PC-9 (cell line): Measurements from ENCODE around the gene RICTOR. TPM values are rescaled to one million over a fixed set of nuclear protein-coding genes. Genes with fewer than 3 reads are reported as not detected.

ENCODE experiments used
- BruUV-seq: library from RNA; stranded (reverse); fragments of 400-500 nt; replicated peaks from 2 replicates; lab custom pipeline; 2021; lab: Mats Ljungman, UMichigan
- CTCF ChIA-PET: fragments of 300-600 bp; sonication (Branson Sonifier 250); formaldehyde crosslinking; loops from one replicate; lab custom pipeline; 2022; ENCODE audit warnings: antibody characterized with exemption; lab: Charles Lee
- POLR2A ChIA-PET: fragments of 300-600 bp; sonication (Branson Sonifier 250); formaldehyde crosslinking; loops from one replicate; lab custom pipeline; 2022; ENCODE audit warnings: antibody characterized with exemption; ENCODE audit not compliant: unreplicated experiment; lab: Charles Lee
- DNase-seq, 2 experiments: peaks; one replicate each; pipeline versions ENCODE4 v3.0.0 to v3.0.0-alpha.2; 2015 to 2022; ENCODE audit warnings: mixed read lengths in 1 of 2
- H2AFZ ChIP-seq: fragments of 200-600 bp; sonication (generic); 2 replicates; pipeline ENCODE4 v1.8.1; 2017; ENCODE audit warnings: antibody characterized with exemption
- H3F3A ChIP-seq: fragments of 200-600 bp; sonication (generic); 2 replicates; pipeline ENCODE4 v1.8.1; 2017; ENCODE audit warnings: antibody characterized with exemption, mild to moderate bottlenecking, low read depth; ENCODE audit not compliant: insufficient read depth
- H3K27ac ChIP-seq: fragments of 200-600 bp; sonication (generic); 2 replicates; pipeline ENCODE4 v1.6.1; 2016; ENCODE audit warnings: mixed run types
- H3K27me3 ChIP-seq: fragments of 200-600 bp; sonication (generic); 2 replicates; pipeline ENCODE4 v1.6.1; 2016; ENCODE audit warnings: low read depth, mixed run types; ENCODE audit not compliant: insufficient read depth
- H3K36me3 ChIP-seq: fragments of 200-600 bp; sonication (generic); 2 replicates; pipeline ENCODE4 v1.6.1; 2016; ENCODE audit warnings: low read depth, mixed run types
- H3K4me1 ChIP-seq: fragments of 200-600 bp; sonication (generic); replicated peaks from 2 replicates; pipeline ENCODE4 v1.6.1; 2016; ENCODE audit warnings: mixed run types; ENCODE audit not compliant: insufficient read depth
- H3K4me2 ChIP-seq: fragments of 200-600 bp; sonication (generic); 2 replicates; pipeline ENCODE4 v1.6.1; 2017; ENCODE audit warnings: mixed run types
- H3K4me3 ChIP-seq: fragments of 200-600 bp; sonication (generic); 2 replicates; pipeline ENCODE4 v1.6.1; 2016; ENCODE audit warnings: mixed run types
- H3K79me2 ChIP-seq: fragments of 200-600 bp; sonication (generic); 2 replicates; pipeline ENCODE4 v1.6.1; 2017; ENCODE audit warnings: low read depth, mixed run types
- H3K9me2 ChIP-seq: fragments of 200-600 bp; sonication (generic); 2 replicates; pipeline ENCODE4 v1.8.1; 2017; ENCODE audit warnings: mild to moderate bottlenecking; ENCODE audit not compliant: insufficient read depth
- H3K9me3 ChIP-seq: fragments of 200-600 bp; sonication (generic); 2 replicates; pipeline ENCODE4 v1.8.1; 2016; ENCODE audit warnings: low read depth; ENCODE audit not compliant: insufficient read depth
- H4K20me1 ChIP-seq: fragments of 200-600 bp; sonication (generic); 2 replicates; pipeline ENCODE4 v1.8.1; 2017; ENCODE audit not compliant: insufficient read depth
- CTCF ChIP-seq: fragments of 200-600 bp; sonication (generic); conservative IDR thresholded peaks from 2 replicates; pipeline ENCODE4 v1.6.1; 2017; ENCODE audit warnings: mixed run types, antibody characterized with exemption, mild to moderate bottlenecking, moderate library complexity
- EZH2 ChIP-seq: fragments of 200-600 bp; sonication (generic); IDR thresholded peaks from 2 replicates; pipeline ENCODE4 v1.8.0; 2017; ENCODE audit warnings: antibody characterized with exemption, low read depth
- intact Hi-C: fragments of 100-400 bp; cut with micrococcal nuclease; formaldehyde crosslinking; loops from one replicate; pipeline ENCODE4 v1.10.0; 2022; ENCODE audit not compliant: unreplicated experiment
- total RNA-seq: library from RNA; stranded (reverse); gene quantifications from 2 replicates; pipeline ENCODE4 v1.2.3, GENCODE V29; 2021

RICTOR gene
- total RNA-seq, 1 experiment from 2014 or later = 103 TPM

GRCh38 chr5:38926121-38926520 is 148.1 kb downstream of the RICTOR start:
- Histone ChIP-seq H3K9me3 (no peaks in the 10 kb centered on the region), H2AFZ (no peak overlapping the region), H3K27ac (no peak overlapping the region), H3K4me1 (no peaks in the 10 kb centered on the region), H3F3A (0 out of 2 replicates have a peak, but pooled peaks cover under 1% of the 10 kb centered on the region), H3K79me2 (no peaks in the 10 kb centered on the region), H3K9me2 (no peaks in the 10 kb centered on the region), H3K4me2 (no peak overlapping the region), H3K4me3 (no peak overlapping the region), H3K36me3 (peaks cover 40% of the 10 kb centered on the region), H3K27me3 (no peaks in the 10 kb centered on the region), H4K20me1 (no peaks in the 10 kb centered on the region)
- TF ChIP-seq CTCF (no peak), EZH2 (no peak)
- DNase-seq = no peak
- intact Hi-C loops = no loop called here
- CTCF ChIA-PET = no interaction called here
- BruUV-seq = no TSS peak
- POLR2A ChIA-PET = no interaction called here

- Histone ChIP-seq H3K79me2 (no peaks in the 10 kb centered on the region), H4K20me1 (no peaks in the 10 kb centered on the region), H3K9me2 (no peaks in the 10 kb centered on the region), H3K27ac (no peak overlapping the region), H3K36me3 (peaks cover 46% of the 10 kb centered on the region; the same call in 1 of the 2 replicates), H3K4me2 (no peak overlapping the region), H3K4me1 (no peaks in the 10 kb centered on the region), H3F3A (no peaks in the 10 kb centered on the region), H3K9me3 (no peaks in the 10 kb centered on the region), H3K27me3 (no peaks in the 10 kb centered on the region), H3K4me3 (no peak overlapping the region), H2AFZ (no peak overlapping the region)
- no peak for TF ChIP-seq CTCF
- TF ChIP-seq EZH2 = no peak
- ChIA-PET POLR2A (no interaction called here), CTCF (no interaction called here)
- no peak for DNase-seq
- no TSS peak for BruUV-seq
- intact Hi-C loops = no loop called here
Observed at GRCh38 chr5:38925154-38925925, 148.9 kb downstream of the RICTOR start.

GRCh38 chr5:38923661-38924451 is 150.3 kb downstream of the RICTOR start:
- H3K4me3 ChIP-seq = no peak overlapping the region
- H3K9me2 ChIP-seq = no peaks in the 10 kb centered on the region
- no peaks in the 10 kb centered on the region for H3F3A ChIP-seq
- no peaks in the 10 kb centered on the region for H4K20me1 ChIP-seq
- TF ChIP-seq CTCF (no peak), EZH2 (no peak)
- no peaks in the 10 kb centered on the region for H3K4me1 ChIP-seq
- no peaks in the 10 kb centered on the region for H3K9me3 ChIP-seq
- H2AFZ ChIP-seq = no peak overlapping the region
- no peaks in the 10 kb centered on the region for H3K79me2 ChIP-seq
- H3K36me3 ChIP-seq = peaks cover 49% of the 10 kb centered on the region; the same call in 1 of the 2 replicates
- no peaks in the 10 kb centered on the region for H3K27me3 ChIP-seq
- H3K27ac ChIP-seq = no peak overlapping the region
- intact Hi-C loops = loop anchor here (2.0 to 5.0 kb wide), 4 partner anchors 257 to 715 kb away; no protein-coding TSS in a partner anchor
- CTCF ChIA-PET = interaction anchor here (0.6 to 1.7 kb wide), 3 partner anchors 114 to 1690 kb away, joined by 4 to 8 read pairs (median 5); no protein-coding TSS in a partner anchor
- POLR2A ChIA-PET = no interaction called here
- DNase-seq = no peak
- no TSS peak for BruUV-seq
- H3K4me2 ChIP-seq = no peak overlapping the region
